ENCODE data around the gene ERICH6B.
"Not testable (repeated sequence)": the region's sequence is repeated elsewhere in the genome, so short reads cannot be mapped to it uniquely, and the experiment has no call there.

The ERICH6B gene

DNA sequence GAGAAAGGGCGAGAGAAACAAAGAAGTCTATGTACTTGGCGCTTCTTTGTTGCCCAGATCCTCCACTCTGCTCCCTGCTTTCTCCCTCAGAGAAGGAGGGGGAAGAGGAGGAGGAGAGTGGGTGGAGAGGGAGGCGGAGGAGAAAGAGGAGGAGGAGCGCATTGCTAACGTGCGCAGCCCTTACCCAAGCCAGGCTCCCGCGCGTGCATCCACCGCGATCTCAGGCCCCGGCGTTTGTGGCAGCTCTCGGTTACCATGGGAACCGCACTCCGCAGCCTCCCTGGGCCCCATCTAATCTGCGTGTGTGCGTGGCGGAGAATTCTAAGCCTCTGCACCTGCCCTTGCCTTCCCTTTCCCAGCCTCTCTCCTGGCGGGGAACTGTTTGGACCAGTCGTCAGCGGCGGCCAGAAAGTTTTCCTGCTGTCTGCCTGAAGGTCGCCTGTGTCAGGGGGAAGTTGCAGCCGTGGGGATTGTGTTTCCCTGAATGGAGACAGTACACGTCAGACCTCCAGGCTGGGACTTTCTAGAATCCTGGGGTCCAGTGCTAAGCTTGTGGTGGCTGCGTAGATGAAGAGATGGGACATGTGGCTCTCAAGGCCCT lies at the start of gene ERICH6B:
Gene ERICH6B, minus strand, starts transcription at position 239 of the 601 bp plus-strand sequence. CDS start 18,734 bp downstream, outside the sequence.
- FAIRE-seq: no peak

DNA sequence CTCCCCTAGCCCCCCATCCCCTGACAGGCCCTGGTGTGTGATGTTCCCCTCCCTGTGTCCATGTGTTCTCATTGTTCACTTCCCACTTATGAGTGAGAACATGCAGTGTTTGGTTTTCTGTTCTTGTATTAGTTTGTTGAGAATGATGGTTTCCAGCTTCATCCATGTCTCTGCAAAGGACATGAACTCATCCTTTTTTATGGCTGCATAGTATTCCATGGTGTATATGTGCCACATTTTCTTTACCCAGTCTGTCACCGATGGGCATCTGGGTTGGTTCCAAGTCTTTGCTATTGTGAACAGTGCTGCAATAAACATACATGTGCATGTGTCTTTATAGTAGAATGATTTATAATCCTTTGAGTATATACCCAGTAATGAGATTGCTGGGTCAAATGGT lies 47.4 kb upstream of the ERICH6B start:
- not testable (repeated sequence) for FAIRE-seq

DNA sequence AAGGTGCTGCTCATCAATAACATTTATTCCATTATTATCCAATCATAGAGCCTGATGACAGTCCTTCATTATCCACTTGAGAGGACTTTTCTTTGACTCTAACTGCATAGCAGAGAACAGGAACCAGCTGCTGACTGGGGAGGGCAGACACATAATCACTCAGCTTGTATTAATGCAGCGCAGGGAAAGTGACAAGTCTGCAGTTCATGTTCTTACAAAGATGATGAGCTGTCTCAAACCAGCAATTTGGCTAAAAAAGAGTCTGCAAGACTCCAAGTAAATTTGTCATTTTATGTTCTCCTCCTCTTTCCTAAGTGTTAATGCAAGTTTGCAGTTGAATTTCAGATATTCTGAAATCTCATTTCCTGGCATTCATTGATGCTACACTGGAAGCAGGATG lies 46.6 kb upstream of the ERICH6B start:
- FAIRE-seq: no peak

DNA sequence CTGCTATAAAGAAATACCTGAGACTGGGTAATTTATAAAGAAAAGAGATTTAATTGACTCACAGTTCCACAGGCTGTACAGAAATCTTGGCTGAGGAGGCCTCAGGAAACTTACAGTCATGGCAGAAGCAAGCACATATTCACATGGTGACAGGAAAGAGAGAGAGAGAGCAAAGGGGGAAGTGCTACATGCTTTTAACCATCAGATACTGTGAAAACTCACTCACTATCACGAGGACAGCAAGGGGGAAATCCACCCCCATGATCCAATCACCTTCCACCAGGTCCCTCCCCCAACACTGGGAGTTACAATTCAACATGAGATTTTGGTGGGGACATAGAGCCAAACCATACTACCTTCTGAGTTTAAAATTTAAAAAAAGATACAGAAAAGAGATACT lies 44.9 kb upstream of the ERICH6B start:
- FAIRE-seq: not testable (repeated sequence)

DNA sequence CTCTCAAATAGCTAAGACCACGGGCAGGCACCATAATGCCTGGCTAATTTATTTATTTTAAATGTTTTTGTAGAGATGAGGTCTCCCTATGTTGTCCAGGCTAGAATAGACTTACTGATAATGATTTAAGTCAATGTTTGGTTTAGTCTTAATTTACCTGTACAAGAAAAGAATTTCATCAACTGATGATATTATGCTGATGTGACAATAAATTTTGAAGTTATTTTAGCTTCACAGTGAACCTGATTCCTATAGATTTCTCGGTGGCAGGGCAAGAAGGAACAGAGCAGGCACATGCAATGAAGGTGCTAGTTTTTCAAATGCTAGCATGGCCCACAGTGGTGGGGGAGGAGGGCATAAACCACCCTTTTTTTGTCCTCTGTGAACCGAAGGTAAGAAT lies 44.0 kb upstream of the ERICH6B start:
- no peak for FAIRE-seq

DNA sequence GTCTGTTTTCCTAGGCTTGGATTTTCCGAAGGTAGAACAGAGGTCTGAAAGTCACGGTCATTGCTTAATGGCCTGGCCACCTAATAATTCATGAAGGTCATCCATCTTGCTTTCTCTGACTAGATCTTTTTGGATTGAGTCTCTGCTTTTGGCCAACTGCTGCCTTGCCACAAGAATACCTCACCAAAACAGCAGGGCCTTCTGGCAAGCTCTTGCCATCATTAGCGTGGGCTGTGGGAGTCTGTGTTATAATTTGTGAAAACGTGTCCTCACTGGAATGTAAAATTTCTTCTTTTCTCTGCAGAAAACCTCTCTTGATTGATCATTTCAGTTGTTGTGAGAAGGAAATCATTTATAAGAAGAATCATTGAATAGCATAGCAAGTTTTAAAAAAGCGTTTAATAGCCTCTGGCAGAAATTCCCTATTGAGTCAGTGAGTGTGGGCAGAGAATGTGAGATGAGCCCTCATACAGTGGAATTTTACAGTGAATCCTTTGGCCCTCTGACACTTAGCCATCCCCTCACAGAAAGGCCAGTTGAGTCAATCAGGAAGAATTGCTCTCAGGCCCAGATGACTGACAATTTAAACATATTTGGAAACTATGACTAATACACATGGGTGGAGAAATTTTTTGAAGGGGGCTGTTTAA lies 43.2 kb upstream of the ERICH6B start:
- FAIRE-seq: no peak

DNA sequence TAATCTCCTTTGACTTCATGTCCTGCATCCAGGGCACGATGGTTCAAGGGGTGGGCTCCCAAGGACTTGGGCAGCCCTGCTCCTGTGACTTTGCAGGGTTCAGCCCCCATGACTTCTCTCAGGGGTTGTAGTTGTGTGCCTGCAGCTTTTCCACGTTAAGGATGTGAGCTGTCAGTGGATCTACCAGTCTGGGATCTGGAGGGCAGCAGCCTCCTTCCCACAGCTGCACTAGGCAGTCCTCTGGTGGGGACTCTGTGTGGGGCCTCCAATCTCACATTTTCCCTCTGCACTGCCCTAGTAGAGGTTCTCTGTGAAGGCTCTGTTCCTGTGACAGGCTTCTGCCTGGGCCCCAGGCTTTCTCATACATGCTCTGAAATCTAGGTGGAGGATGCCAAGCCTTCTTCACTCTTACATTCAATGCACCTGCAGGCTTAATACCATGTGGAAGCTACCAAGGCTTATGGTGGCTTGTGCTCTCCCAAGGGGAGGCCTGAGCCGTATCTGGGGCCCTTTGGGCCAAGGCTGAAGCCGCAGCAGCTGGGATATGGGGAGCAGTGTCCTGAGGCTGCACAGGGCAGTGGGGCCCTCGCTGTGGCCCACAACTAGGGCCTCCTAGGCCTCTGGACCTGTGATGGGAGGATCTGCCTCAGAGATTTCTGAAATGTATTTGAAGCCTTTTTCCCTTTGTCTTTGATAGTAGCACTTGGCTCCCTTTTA lies 39.3 kb upstream of the ERICH6B start:
- no peak for FAIRE-seq

DNA sequence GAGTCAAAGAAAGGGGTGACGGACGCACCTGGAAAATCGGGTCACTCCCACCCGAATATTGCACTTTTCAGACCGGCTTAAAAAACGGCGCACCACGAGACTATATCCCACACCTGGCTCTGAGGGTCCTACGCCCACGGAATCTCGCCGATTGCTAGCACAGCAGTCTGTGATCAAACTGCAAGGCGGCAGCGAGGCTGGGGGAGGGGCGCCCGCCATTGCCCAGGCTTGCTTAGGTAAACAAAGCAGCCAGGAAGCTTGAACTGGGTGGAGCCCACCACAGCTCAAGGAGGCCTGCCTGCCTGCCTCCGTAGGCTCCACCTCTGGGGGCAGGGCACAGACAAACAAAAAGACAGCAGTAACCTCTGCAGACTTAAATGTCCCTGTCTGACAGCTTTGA lies 29.7 kb upstream of the ERICH6B start:
- not testable (repeated sequence) for FAIRE-seq

DNA sequence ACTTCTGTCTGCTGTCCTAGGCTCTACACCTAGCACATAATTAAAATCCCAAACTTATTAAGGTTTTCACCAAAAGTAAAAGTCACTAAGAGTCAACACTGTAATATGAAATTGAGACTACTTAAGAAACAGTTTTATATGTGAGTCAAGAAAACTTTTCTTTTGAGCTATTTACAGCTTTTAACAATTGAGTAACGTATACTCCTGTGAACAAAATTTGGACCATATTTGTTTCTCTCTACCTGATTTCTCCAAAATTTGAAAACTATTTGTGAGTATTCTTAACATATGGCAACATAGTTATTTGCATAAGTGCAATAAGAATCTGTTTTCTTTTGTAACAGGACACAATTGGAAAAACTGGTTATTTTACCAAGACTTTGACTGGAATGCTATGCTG lies 26.6 kb upstream of the ERICH6B start:
- FAIRE-seq: not testable (repeated sequence)

DNA sequence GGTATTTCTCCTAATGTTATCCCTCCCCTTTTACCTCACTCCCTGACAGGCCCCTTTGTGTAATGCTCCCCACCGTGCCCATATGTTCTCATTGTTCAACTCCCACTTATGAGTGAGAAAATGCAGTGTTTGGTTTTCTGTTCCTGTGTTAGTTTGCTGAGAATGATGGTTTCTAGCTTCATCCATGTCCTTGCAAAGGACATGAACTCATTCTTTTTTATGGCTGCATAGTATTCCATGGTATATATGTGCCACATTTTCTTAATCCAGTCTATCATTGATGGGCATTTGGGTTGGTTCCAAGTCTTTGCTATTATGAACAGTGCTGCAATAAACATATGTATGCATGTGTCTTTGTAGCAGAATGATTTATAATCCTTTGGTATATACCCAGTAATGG lies 19.8 kb upstream of the ERICH6B start:
- FAIRE-seq: not testable (repeated sequence)

DNA sequence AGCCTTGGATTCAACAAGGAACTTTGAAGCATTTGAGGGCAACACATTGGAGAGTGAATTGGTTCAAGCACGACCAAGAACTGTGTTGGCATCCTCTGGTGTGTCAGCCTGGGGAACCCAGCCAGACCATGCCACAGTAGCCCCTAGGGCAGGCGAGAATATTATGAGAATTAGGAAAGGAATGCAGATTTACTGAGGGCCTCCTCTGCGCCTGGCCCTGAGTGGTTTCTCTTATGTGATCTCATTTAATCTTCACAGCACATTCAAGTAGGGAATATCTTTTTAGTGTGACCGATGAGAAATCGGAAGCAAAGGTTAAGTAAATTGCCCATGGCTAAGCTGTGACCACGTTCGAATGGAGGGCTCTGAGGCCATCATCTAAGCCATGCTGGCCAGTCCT lies 15.3 kb upstream of the ERICH6B start:
- no peak for FAIRE-seq

DNA sequence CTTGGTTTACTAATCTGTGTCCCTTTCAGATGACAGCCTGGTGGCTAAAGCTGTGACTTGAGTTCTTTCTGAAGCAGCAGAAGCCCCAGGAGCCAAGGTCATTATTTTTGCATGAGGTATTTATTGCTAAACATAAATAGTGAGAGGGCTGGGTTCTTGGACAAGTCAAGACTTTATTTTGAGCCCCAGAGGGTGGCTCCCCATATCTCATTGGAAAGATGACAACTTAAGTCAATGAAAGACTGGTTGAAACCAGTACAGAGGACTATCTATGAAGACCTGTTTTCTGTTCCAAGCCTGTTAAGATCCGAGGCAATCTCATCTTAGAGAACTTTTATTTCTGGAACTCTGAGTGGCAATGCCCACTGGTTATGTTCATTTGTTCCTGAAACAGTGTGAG lies 14.4 kb upstream of the ERICH6B start:
- FAIRE-seq: no peak

DNA sequence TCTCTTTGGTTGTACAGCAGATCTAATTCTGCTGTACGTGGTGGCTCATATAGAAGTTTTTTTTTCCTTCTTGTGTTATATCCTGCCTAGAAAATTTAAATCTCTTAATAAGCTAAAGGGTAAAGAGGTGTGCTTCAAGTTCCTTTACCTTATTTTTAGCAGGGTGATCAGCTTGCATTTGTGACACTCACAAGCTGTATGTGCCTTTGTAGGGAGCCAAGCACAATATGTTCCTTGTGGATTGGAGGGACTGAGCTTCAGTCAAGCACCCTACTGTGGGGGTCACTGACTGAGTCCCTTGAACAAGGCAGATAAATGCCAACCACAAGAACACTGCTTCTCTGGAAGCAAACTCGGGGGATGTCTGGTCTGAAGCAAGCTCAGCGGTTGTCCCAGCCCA lies 12.6 kb upstream of the ERICH6B start:
- FAIRE-seq: no peak

DNA sequence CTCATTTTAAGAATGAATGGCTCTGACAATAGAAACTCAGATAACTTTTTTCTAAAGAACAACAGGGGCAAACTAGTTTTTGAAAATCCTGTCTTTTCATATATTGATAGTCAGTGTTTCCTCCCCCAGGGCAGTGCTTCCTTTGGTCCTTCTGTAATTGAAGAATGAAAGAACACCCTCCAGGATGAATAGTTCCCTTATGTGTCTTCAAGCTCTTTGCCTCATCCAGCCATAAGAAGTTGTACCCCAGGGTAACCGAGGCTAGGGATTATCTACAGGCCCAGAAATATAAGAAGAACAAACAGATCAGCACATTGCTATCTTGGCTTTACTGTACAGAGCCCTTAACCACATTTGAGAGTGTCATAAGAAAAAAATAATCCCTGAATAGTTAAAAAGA lies 12.1 kb upstream of the ERICH6B start:
- FAIRE-seq: no peak

DNA sequence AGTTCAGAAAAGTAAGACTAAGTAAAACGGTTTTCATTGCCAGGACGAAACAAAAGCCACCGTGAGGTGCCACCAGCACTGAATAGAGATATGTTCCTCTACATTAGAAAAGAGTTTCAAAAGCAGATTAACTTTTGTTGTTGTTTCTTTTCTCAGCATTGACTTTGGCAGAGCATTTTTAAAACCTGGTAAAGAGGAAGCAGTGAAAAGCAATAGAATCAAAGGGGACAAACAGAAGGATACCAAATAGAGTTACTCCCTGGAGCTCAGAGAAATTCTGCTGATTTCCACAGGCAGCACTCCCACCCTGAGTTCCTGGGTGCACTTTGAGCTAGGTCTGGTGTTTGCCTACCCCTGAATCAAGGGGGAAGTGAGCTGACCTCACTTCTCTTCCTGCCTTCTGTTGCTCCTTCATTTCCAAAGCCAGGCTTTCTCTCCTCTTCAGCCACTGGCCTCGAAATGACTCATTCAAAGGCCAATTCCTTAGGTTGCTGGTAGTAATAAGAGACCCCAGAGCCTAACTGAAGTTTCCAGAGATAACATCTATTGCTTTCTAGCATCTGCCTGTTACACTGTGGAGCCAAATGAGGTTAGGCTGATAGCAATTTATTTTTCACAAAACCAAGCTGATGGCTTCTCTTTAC lies 11.3 kb upstream of the ERICH6B start:
- no peak for FAIRE-seq

DNA sequence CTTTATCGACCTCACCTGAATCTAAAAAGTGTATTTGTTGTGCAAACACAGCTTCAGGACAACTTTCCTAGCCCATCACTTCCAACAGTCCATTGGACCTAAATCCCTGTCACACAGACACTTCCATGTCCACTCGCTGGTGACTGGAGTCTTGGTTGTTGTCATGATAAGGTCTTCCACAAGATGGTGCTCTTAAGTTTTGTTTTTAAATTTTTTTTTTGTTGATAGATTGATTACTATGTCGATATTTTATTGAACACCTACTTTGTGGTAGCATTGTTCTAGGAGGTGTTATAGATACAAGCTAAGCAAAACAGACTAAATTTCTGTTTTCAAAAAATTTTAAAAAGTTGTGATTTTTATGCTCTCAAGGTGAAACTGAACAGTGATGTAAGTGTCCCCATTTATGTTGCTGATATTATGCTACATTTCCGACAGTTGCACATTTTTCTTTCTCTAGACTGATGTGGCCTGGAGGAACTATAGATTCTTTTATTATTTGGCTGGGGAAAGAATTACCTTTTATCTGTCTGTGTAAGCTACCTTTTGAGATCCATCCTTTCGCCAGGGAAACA lies 8.1 kb upstream of the ERICH6B start:
- FAIRE-seq: peak; percentile 43

DNA sequence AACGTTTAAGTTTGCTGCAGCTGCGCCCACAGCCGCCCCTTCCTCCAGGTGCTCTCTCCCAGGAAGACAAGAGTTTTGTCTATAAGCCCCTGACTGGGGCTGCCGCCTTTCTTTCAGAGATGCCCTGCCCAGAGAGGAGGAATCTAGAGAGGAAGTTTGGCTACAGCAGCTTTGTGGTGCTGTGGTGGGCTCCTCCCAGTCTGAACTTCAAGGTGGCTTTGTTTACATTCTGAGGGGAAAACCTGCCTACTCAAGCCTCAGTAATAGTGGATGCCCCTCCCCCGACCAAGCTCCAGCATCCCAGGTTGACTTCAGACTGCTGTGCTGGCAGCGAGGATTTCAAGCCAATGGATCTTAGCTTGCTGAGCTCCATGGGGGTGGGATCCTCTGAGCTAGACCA lies 6.4 kb upstream of the ERICH6B start:
- no peak for FAIRE-seq

DNA sequence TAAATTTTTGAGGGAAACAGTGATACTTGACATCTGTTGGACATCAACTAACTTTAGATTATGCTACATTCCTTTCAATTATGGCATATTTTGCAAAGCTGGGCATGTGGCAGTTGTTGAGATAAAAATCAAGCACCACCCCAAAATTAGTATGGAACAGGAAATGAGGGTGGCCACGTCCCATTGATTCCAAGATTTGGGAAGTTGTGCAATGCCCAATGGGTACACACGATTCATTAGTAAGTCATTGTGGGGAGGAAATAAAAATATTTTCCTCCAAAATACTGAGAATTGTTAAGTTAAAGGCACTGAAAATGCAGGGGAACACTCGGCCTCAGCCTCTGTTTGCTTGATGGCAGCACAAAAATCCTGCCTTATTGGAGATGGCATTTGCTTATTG lies 7.6 kb downstream of the ERICH6B start:
- FAIRE-seq: no peak

DNA sequence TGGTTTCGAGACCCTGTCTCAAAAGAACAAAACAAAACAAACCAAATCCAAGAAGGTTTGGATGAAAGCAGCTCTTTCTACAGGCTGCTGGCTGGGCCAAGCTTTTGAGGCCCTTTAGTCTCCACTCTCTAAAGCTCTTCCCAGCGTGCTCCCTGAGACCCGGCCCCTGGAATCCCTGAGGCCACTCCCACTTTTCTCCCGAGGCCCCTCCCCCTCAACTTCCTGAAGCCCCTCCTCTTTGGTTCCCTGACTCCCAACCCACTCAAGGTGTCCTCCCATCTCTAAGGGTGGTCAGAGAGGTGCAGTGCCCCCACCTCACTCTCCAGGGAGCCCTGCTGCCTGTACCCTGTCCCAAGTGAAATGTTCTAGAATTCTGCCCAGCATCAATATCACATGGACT lies 10.6 kb downstream of the ERICH6B start:
- no peak for FAIRE-seq

DNA sequence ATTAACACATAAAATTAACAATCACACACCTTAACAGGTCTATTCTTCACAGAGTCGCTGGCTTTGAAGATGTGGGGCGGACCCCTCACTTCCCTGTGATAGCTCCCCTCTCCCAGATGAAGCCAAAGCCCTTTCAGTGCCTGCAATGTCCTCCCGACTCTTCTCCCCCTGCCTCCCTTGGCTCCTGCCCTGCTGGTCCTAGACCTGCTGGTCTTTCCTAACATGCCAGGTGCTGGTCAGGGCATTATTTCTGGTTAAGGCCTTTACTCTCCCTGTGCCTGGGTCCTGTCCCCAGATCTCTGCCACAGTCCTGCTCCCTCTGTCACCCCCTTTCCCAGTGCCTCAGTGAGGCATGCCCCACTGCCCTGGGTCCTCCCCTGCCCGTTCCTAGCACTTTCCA lies 12.2 kb downstream of the ERICH6B start:
- no peak for FAIRE-seq

DNA sequence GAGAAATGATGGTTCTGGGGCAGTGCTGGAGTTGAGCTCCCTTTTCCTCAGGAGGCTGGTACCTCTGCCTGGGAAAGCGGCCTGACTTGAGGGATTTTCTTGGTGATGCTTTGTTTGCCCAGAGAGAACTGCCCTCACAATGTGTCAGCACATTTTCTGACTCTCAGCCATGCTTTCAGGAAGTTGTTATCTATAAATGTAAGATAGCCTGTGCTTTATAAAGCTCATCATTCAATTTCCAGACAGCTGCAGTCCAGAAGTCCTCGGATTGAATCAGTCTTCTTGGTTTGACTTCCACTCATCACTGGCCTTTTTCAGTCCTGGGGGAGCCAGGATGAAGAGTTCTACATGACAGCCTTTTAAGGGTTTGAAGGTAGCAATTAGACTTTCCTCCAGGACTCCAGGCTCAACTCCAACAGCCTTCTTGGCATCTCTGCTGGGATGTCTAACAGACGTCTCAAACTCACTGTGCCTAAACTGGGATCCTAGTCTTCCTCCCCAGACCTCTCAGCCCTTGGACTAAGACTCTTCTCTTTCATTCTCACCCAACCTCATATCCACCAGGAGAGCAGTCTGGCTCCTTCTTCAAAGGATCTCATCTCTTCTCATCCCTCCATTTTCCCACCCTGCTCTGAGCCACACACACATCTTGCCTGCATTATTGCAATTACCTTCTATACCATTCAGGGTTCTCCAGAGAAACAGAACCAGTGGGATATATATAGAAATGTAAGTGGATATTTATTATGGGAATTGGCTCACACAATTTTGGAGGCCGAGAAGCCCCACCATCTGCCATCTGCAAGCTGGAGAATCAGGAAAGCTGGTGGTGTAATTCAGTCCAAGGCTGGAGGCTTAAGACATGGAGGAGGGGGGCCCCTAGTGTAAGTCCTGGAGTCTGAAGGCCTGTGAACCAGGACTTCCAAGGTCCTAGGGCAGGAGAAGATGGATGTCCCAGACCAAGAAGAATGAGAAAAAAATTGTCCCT lies 13.1 kb downstream of the ERICH6B start:
- no peak for FAIRE-seq

DNA sequence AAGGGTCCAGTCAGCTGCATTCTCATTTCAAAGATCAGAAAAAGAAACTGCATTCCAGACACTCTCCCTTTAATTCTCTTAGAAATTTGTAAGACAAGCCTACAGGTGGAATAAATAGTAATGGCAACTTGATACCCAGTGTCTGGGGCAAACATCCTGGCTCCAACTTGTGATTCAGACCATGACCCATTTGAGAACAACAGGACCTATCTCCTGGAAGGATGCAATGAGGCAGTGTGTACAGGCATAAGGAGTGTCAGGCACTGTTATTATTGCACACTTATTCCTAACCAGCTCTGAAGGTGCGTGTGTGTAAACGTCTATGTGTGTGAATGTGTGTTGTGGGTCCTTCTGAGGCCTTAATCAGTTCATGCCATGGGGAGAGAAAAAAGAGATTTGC lies 13.9 kb downstream of the ERICH6B start:
- no peak for FAIRE-seq
